Fibroblast of the aortic adventitia (primary cell): Measurements from ENCODE around the gene CLRN2. TPM values are rescaled to one million over a fixed set of nuclear protein-coding genes. Genes with fewer than 3 reads are reported as not detected.

Source experiments
- DNase-seq: peaks from one replicate; pipeline ENCODE4 v3.0.0-alpha.2; 2010; ENCODE audit warnings: low read depth
- H3K4me3 ChIP-seq: 2 replicates; pipeline ENCODE4 v1.5.1; 2011; ENCODE audit warnings: low read depth, mild to moderate bottlenecking, control low read depth, low read length, moderate library complexity
- CTCF ChIP-seq: IDR thresholded peaks from 2 replicates; pipeline ENCODE4 v1.5.1; 2011; ENCODE audit warnings: mild to moderate bottlenecking, low read length, control low read depth, inconsistent platforms; ENCODE audit not compliant: insufficient read depth
- total RNA-seq: library from RNA; depleted of rRNA; stranded (reverse); fragments of >200 nt; gene quantifications from 2 replicates; pipeline ENCODE4 v1.2.3, GENCODE V29; 2012; ENCODE audit warnings: low replicate concordance

Gene CLRN2
- total RNA-seq, 1 donor: not detected

- no peak for DNase-seq
- TF ChIP-seq CTCF: no peak
- H3K4me3 ChIP-seq: no peak overlapping the region
Measured at GRCh38 chr4:17480210-17480927, 34.6 kb upstream of the CLRN2 start.

- DNase-seq: no peak
- no peak for TF ChIP-seq CTCF
- H3K4me3 ChIP-seq: no peak overlapping the region
Measured at GRCh38 chr4:17480955-17481354, 34.0 kb upstream of the CLRN2 start.

- DNase-seq: no peak
- H3K4me3 ChIP-seq: no peak overlapping the region
- no peak for TF ChIP-seq CTCF
Measured at GRCh38 chr4:17482716-17483115, 32.2 kb upstream of the CLRN2 start.

- no peak for DNase-seq
- no peak overlapping the region for H3K4me3 ChIP-seq
- TF ChIP-seq CTCF: no peak
Measured at GRCh38 chr4:17489123-17489522, 25.8 kb upstream of the CLRN2 start.

GRCh38 chr4:17489721-17490120 lies 25.2 kb upstream of the CLRN2 start:
- no peak overlapping the region for H3K4me3 ChIP-seq
- DNase-seq: no peak
- no peak for TF ChIP-seq CTCF

- H3K4me3 ChIP-seq: no peak overlapping the region
- DNase-seq: no peak
- no peak for TF ChIP-seq CTCF
Measured at GRCh38 chr4:17490575-17491059, 24.3 kb upstream of the CLRN2 start.

- no peak for TF ChIP-seq CTCF
Measured at GRCh38 chr4:17491196-17491595, 23.8 kb upstream of the CLRN2 start.

More at GRCh38 chr4:17491196-17491595, 23.8 kb upstream of the CLRN2 start:
- no peak for DNase-seq
- H3K4me3 ChIP-seq: no peak overlapping the region
